Embryonic facial prominence (tissue), 1 donor: Measurements from ENCODE around the gene PITPNM3.

Source experiments
- DNase-seq: peaks from one replicate; pipeline ENCODE4 v3.0.0-alpha.2; 2016; ENCODE audit errors: extremely low spot score

The PITPNM3 gene

DNA sequence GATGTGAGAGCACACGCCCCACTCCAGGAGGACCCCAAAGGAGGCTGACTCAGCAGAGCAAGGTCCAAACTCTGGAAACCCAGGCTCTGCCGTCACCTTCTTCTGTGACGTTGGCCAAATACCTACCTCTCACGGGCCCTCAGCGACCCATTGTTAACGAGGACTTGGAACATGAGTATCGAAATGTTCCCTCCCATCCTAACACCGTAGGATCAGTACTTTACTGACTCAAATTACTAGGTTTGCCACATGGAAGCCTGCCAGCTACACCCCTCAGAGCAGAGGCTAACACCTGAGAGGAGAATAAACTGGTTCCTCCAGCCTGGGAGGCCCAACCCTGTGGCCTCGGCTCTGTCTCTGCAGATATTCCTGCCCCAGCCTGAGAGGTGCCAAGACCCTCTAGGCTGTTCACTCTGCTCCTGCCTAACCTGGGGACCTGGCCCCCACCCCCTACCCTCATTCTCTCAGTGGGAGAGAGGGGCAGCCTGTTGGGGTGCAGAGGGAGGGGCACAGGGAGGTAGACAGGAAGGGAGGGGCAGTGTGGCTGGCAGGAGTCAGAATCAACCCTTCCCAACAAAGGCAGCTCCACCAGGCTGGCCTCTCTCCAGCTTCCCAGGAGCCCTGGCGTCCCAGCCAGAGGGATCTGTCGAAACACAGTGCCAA is 4.4 kb downstream of the PITPNM3 start:
- no peak for DNase-seq

GRCh38 chr17:6551356-6551755 is 5.0 kb downstream of the PITPNM3 start:
- DNase-seq: no peak

DNA sequence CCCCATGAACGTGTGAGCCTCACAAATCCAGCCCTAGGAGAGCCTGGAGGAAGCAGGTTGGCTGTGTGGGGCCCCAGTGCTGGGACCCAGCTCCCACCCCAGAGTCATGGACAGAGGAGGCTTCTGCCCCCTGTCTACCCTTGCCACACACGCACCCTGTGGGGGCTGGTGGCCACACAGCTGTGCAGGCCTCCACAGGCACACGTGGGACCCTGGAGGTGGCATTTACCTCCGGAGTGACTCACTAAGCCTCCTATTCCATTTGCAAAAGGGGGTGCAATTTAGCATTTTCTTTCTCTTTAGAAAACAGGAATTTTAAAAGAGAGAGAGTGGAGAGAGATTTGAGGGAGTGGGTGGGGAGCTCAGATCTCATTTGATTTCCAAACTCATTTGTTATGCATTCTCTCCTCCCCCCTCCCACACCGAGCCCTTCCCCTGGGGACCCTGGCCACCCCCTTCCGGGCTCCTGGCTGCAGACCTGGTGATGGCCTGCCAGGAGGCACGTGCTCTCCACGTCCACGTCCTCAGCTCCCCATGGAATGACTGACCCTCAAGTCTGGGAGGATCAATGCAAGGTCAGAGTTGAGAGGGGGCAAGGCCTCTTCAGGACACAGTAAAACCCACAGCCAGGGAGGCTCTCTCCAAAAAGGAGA is 6.8 kb downstream of the PITPNM3 start:
- DNase-seq: no peak

DNA sequence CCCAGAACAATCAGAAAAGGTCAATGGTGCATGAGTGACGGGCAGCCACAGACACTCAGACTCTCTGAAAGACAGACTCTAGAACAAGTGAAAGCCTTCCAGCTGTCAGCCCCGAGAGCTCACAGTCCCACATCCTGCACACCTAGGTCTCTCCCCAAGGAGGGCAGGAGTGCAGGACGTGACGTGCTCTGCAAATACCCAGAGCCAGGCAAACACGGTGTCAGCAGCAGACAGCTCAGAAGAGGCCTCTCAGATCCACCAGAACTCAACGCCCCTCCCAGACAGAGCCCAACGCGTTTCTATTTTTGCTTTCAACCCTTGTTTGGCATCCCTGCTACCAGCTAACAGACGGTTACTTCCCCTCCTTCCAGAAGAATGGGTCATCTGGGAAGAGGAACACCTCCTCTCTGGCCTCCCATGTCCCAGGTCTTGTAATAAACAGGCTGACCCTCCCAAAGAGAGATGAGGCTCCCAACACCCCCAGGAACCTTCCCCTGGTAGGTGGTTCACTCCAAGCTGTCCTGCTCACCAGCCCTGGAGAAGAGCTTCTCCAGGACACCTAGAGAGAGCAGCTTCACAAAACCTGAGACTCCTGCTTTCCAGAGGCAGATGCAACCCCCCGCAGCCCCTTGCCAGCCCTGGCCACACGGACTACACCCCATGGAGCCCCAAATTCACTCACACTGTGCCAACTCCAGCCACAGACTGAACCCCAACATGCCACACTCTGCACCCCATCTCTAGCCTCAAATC is 7.6 kb downstream of the PITPNM3 start:
- DNase-seq: no peak

- DNase-seq: no peak
Observed at GRCh38 chr17:6548034-6548433, 8.3 kb downstream of the PITPNM3 start.

GRCh38 chr17:6547336-6547735 is 9.0 kb downstream of the PITPNM3 start:
- no peak for DNase-seq

GRCh38 chr17:6546069-6546718 is 10.2 kb downstream of the PITPNM3 start:
- DNase-seq: no peak

DNA sequence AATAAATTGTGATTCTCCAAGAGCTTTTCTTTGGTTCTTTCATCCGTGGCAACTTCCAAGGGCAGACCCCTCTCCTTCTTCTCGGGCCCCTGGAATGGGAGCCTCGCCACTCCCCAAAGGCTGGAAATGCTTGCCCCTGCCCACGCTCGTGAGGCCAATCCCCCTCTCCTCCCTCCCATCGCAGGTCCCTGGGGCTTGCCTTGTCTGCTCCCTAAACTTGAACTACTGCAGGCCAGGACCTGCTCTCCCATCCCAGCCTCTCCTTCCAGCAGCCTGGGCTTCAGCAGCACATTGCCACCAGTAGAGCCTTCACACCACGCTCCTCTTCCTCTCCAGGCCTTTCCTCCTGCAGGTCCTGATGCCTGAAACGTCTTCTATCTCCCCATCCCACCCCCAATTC is 11.1 kb downstream of the PITPNM3 start:
- no peak for DNase-seq

DNA sequence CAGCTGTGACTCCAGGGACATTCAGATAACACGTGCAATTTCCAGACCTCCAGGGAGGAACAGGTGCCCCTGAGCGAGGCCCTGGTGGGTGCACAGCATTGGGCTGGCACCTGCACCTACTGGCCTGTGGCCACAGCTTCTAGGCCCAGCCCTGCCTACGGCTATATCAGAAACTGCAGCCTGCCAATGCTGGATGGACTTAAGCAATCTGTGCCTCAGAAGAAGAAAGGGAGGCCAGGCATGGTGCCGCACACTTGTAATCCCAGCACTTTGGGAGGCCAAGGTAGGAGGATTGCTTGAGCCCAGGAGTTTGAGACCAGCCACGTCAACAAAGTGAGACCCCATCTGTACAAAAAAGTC is 12.4 kb downstream of the PITPNM3 start:
- DNase-seq: no peak

DNA sequence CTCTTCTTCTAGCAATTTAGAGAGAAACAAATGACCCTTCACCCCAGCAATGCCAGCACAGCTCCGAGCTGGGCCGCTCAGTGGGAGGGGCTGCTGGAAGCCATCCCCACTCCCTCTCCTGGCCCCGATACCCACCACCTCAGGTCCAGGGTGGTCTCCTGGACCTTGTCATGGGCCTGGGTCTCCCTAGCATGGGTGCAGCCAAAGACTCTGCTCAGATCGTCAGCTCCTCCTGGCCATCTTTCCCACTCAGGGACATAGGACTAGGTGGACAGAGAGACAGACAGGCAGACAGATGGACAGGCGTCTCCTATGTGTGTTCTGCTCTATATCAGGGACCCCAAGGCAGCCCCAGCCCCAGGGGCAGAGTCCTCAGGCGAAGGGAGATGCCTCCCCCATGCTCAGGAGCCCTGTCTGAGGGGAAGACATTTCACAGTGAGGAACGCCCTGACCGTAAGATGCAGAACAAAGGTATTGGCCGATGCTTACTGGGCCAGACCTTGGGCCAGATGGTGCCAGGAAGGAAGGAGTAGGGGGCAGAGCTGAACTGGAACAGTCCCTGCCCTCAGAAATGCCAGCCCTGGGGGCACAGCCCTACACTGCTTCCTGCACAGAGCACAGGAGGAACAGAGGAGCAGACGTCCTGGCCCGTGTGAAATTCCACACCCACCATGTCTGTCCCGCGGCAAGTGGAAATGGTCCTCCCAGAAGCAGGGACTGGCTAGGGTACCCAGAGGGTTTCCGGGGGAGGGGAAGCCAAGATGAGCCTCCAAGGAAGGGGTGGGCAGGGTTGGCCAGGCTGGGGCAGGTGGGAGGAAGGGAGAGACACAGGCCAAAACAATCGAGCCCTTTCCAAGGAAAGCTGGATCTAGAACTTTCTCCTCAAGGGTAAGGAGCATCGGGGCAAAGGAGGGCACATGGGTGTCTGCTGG is 13.0 kb downstream of the PITPNM3 start:
- no peak for DNase-seq

GRCh38 chr17:6542577-6542976 is 13.8 kb downstream of the PITPNM3 start:
- DNase-seq: no peak

DNA sequence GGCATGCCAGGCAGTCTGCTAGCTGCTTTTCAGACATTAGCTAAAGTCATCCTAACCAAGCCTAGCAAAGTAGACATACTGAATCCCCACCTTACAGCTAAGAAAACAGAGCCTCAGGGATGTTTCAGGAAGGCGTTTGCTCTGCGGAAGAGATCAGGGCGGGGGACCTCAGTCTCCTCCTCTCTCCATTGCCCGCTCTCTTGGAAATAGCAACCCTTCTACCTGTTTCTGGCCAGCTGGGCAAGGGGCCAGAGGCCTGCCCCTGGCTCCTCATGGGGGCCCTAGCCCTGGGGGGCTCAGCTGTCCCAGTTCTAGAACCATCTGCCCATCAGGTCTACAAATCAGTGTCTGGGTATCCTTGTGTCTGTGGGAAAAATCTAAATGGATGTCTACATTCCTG is 14.5 kb downstream of the PITPNM3 start:
- DNase-seq: no peak

DNA sequence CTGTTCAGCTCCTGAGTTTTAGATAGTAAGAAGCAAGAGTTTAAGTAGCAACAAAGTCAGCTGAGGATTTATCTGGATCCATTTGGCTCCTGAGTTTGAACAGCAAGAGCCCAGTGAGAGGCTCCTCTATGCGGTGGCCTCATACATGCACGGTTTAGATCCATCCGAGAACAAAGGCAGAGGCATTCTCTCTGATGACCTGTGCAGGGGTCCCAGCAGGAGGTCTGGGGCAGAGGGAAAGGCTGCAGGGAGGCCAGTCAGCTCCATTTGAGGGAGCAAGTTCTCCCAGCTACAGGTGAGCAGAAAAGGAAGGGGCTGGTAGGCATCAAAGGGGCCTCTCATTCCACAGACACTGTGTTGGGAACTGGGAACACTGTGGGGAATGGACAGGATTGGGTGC is 16.5 kb downstream of the PITPNM3 start:
- DNase-seq: no peak

- DNase-seq: no peak
Observed at GRCh38 chr17:6536566-6537065, 19.7 kb downstream of the PITPNM3 start.

- DNase-seq: no peak
Observed at GRCh38 chr17:6536053-6536452, 20.3 kb downstream of the PITPNM3 start.

GRCh38 chr17:6534846-6535514 is 21.4 kb downstream of the PITPNM3 start:
- no peak for DNase-seq

DNA sequence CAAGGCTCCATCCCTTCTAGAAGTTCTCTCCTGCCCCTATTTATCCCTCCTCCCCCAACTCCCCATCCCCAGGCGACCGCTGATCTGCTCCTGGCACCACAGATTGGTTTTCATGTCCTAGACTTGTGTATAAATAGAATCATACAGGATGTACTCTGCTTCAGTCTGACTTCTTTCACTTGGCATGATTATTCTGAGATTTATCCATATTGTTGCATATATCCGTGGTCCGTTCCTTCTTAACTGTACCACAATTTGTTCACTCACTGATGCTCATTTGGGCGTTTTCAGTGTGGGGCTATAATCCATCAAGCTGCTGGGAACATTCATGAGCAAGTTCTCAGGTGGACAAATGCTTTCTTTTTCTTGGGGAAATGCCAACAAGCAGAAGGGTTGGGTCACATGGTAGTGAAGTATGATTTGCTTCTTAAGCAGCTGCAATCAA is 23.9 kb downstream of the PITPNM3 start:
- no peak for DNase-seq

GRCh38 chr17:6531575-6531974 is 24.8 kb downstream of the PITPNM3 start:
- no peak for DNase-seq

- no peak for DNase-seq
Observed at GRCh38 chr17:6530324-6530920, 25.9 kb downstream of the PITPNM3 start.

- no peak for DNase-seq
Observed at GRCh38 chr17:6528557-6528956, 27.8 kb downstream of the PITPNM3 start.
